Brain pericyte (primary cell): Measurements from ENCODE around the gene DAB2IP.

Experiments used
- DNase-seq: peaks from one replicate; pipeline ENCODE4 v3.0.0-alpha.2; 2012; ENCODE audit warnings: low read depth, low spot score

DAB2IP gene

GRCh38 chr9:121625590-121625989 lies 25.8 kb upstream of the DAB2IP start:
- DNase-seq: no peak

DNA sequence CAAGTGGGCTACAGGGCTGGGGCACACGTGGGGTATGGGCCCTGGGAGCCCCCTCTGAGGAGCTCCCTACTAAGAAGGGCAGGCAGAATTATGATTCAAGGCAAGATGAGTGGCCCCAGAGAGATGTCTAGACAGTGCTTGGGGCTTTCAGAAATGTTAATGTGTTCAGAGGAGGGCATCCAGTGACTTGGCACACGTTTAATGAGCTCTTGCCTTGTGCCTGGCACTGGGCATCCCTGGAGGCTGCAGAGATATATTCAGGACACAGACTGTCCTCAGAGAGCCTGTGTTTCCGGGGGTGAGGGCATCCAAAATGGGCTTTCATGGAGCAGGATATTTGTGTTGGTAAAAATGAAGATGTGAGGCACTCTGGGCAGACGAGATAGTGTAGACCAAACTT lies 25.4 kb upstream of the DAB2IP start:
- no peak for DNase-seq

- DNase-seq: no peak
These were observed 24.0 kb upstream of the DAB2IP start for GRCh38 chr9:121627427-121627826.

GRCh38 chr9:121628401-121628800 lies 23.0 kb upstream of the DAB2IP start:
- no peak for DNase-seq

GRCh38 chr9:121631115-121631514 lies 20.3 kb upstream of the DAB2IP start:
- DNase-seq: no peak

GRCh38 chr9:121631978-121632418 lies 19.4 kb upstream of the DAB2IP start:
- no peak for DNase-seq

DNA sequence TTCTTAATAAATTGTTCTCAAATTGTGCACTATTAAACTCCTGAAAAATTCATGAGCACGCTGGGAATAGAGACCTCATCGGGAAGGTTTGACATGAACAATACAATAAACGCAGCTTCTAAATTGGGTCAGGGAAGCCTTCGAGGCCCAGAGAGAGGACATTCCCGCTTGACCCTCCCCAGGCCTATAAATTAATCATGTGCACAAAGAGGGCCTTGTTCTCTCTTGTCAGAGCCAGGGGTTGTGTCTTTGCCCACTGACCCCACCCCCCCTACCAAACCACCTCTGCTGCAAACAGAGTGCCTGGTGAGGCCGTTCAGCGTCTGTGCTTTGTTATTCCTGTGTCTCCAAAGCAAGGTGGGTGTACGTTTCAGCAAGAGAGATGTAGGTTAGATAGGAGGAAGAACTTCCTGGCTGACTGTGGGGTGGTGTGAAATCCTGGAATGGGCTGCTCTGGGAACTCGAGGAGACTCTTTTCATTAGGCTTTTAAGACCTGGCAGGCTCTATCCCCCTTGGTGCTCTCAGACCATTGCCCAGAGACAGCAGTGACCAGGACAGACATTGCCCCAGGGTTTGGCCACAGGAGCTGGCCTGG lies 18.2 kb upstream of the DAB2IP start:
- DNase-seq: no peak

GRCh38 chr9:121633736-121634135 lies 17.7 kb upstream of the DAB2IP start:
- DNase-seq: no peak

DNA sequence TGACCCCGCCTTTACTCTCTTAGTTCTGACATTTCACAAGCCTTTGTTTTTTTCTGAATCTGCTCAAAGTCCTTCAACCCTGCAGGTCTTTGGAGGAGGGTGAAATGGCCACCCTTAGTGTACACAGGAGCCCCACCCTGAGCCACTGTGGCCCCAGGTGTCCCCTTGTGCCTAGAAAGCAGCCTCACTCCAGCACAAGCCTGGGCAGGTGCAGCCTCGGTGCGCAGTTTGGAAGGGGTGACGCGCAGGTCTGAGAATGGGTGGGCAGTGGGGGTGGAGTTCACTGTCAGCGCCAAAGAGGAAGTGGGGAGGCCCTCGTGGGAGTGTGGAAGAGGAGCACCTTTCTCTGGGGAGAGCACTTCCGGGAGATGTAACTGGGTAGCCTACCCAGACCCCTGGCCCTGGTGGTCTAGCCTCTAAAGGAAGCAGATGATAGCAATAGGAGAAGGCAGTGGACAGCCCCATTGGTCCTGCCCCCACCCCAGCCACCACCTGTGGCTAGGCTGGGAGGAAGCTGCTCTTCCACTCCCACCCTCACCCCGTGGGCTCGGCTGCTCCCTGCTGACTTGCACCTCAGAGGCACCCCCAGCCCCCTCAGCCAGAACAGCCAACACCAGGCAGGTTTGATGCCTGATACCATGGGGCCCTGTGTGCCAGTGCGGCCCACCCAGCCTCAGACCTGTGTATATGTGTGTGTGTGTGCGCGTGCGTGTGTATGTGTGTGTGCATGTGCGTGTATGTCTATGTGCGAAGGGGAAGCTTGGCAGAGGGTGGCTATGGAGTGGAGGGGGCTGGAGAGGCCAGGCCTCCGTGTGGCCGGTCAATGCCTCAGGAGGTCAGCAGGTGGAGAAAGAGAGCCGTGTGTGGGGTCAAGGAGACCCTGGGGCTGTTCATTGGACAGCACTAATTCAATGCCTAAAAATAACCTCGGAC lies 16.8 kb upstream of the DAB2IP start:
- DNase-seq: no peak

DNA sequence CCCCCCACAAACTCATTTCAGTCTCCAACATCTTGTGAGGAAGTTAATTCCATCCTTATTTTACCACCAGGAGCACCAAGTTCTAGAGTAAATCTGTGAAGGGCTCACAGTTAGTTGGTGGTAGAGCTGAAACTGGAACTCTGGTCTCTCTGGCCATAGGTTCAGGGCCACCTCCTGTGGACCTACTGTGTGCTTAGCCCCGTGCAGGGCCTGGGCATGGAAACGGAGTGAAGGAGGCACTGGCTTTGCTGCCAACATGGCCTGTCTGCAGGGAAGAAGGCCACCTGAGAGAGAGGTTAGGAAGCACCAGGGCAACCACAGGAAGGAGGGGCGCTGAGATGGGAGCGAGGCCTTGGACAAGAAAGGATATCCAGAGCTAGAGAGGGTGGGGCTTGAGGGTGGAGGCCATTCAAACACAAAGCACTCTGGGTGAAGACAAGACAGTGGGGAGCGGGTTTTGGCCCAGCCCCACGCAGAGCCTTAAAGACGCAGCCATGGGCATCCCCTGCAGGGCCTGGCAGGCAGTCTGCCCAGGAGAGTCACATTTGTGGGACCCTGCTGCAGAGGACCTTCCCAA lies 16.0 kb upstream of the DAB2IP start:
- no peak for DNase-seq

- no peak for DNase-seq
These were observed 15.0 kb upstream of the DAB2IP start for GRCh38 chr9:121636341-121636865.

DNA sequence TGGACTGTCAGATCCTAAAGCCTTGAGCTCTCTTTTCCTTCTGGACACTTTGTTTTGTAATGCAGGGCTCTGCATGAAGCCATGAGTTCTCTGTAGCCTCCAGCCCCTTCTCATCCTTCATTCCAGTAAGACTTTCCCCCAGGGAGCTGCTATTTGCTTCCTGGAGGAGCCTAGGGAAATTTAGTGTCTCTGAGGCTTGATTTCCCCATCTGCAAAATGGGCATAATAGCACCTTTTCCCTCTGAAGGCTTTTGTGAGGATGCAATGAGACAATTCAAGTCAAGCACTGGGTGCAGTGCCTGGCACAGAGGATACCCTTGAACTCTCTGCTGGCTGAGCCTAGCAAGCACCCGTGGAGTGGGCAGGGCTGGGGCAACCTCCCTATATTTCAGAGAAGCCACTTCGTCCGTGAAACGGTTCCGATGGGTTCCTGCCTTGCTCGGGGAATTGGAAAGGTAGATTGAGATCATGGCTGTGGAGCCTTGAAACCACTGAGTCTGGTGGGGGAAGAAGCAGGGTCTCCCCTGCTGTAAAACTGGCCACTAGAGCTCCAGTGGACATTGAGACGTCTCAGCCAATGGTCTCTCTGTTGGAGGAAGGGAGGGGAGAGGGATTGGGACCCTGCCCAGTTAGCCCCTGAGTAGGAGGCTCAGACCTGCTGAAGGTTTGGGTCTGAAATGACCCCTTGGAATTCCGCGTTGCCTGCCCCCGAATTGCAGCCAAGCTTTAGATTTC lies 14.3 kb upstream of the DAB2IP start:
- no peak for DNase-seq

- DNase-seq: no peak
These were observed 13.7 kb upstream of the DAB2IP start for GRCh38 chr9:121637713-121638220.

DNA sequence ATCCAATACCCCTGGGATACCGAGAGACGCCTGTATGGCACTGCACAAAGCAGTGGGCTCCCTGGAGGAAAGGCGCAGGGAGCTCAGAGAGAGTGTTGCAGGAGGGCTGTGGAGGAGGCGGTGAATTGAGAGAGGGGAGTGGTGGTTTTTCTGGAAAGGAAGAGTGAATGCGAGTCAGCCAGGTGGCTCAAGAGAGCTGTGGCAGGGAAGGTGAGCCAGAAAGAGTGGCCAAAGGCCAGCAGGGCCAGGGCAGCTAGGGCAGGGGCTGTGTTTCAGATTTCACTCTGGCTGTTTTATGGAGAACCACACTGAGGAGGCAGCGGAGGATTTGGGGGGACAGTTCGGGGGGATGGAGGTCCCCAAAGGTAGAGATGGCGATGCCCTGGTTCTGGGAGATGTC lies 13.0 kb upstream of the DAB2IP start:
- no peak for DNase-seq

DNA sequence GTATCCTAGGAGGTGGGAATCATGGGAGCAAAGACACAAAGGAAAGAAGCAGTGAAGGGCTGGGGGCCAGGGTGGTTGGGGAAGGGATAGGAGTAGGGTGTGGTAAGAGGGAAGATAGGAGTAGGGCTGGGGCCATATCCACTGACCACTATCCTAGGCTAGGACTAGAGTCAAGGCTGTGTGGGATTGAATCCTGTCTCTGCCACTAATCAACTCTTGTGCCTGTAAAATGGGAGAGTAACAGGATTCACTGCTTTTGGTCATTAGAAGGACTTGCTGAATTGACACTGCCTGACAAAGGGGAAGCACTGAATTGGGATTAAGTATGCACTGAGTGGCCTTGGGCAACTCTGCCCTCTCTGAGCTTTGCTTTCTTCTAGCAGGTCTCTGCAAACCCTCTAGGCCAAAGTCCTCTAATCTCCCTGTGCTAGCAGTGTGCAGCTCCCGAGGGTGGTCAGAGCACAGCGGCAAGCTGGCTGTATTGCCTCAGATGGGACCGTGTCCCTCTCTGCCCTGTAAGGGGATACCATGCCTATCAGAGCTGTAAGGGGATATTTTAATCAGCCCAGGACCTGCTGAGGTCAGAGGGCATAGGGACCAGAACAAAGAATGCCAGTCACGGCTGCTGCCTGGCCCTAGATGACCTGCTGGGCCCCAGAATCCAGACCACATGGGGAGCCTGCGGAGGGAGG lies 12.4 kb upstream of the DAB2IP start:
- DNase-seq: no peak

DNA sequence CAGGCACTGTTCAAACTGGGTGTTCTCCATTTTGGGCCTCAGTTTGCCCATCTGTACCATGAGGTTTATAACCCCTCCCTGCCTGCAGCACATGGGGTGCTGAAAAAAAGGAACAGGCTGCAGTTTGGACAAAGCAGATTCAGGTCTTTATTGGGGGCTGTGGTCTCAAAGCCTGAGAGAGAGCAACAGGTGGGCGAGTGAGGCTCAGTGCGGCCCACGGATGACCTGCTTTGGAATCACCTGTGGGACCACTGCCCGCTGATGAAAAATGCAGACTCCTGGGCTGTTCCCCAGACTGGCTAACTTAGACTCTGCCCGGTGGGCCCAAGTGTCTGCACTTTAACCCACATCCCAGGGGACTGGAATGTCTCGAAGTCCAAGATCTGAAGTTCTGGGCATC lies 11.8 kb upstream of the DAB2IP start:
- no peak for DNase-seq

DNA sequence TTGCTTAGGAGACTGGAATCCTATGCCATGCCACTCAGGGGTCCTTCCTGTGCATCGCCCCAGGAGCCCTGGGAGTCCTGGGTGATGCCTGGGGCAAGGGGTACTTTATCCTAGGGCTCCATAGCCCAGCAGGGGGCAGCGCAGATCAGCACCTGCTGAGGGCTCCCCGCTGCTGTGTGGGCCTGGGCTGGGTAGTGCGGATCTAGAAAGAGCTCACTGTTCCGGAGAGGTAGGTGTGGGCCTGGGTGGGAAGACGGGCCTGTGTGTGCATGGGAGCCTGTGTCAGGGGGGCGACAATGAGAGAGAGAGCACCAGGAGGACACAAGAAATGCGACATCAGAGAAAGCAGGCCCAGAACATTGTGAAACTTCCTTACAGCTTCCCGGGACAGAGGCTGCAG lies 11.4 kb upstream of the DAB2IP start:
- no peak for DNase-seq

GRCh38 chr9:121640491-121641223 lies 10.8 kb upstream of the DAB2IP start:
- DNase-seq: no peak

GRCh38 chr9:121641224-121641611 lies 10.2 kb upstream of the DAB2IP start:
- no peak for DNase-seq

DNA sequence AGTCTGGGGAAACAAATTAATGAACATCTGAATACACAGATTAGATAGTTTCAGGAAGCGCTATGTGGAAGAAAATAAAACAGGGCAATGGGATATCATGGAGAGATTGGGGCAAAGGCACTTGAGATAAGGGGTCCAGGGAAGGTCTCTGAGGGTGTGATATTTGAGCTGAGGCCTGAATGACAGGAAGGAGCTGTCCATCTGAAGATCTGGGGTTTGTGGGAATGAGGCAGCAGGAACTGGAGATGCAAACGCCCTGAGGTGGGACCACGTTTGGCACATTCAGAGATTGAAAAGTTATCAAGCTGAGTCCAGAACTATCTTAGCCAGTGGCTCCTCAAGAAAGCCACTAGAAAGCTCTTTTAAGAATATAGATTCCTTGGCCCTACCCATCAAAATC lies 8.7 kb upstream of the DAB2IP start:
- DNase-seq: no peak
